Activated CD4-positive, alpha-beta T cell treated with anti-CD3 and anti-CD28 coated beads, Interleukin-2, Interleukin-4, amounts not matched to agents 100 ng/mL and 50 ng/mL, durations not matched to agents 16 hours and 8 hours (primary cell): ENCODE data around the gene CDH2.

Source experiments
- DNase-seq: peaks from one replicate; pipeline ENCODE4 v3.0.0-alpha.2; 2020; ENCODE audit warnings: low spot score

Gene CDH2

GRCh38 chr18:28176948-28177827, at the start of gene CDH2:
TSS of gene CDH2 (minus strand) at chr18:28177130. CDS start at chr18:28177022, 108 bp downstream.
- DNase-seq: peak; percentile 27

DNA sequence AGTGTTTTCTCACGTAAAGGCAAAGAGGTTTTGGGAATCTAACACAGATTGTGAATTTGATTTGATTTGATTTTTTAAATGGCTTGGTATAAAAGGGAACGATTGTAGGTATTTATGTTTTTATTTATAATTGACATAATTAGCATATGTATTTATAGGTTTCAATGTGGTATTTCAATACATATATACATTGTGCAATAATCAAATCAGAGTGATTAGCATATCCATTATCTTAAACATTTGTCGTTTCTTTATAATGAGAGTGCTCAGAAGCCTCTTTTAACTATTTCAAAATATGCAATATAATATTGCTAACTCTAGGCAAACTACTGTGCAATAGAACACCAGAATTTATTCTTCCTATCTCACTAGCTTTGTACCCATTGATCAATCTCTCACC, 35.1 kb upstream of the CDH2 start:
- DNase-seq: no peak

- DNase-seq: no peak
Observed at GRCh38 chr18:28208712-28209265, 31.9 kb upstream of the CDH2 start.

DNA sequence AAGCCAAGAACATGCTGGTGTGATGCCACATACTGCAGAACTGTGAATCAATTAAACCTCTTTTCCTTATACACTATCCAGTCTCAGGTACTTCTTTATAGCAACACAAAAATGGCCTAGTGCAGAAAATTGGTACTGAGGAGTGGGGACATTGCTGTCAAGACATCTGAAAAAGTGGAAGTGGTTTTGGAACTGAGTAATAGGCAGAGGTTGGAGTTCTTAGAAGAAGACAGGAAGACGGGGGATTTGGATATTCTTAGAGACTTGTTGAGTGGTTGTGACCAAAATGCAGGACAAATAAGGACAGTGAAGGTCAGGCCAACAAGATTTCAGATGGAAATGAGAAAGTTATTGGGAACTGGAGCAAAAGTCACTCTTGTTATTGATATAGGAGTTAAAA, 31.3 kb upstream of the CDH2 start:
- DNase-seq: no peak

- no peak for DNase-seq
Observed at GRCh38 chr18:28204154-28204553, 27.2 kb upstream of the CDH2 start.

GRCh38 chr18:28201056-28201455, 24.1 kb upstream of the CDH2 start:
- DNase-seq: no peak

- DNase-seq: no peak
Observed at GRCh38 chr18:28198620-28199019, 21.7 kb upstream of the CDH2 start.

GRCh38 chr18:28193177-28193778, 16.3 kb upstream of the CDH2 start:
- DNase-seq: no peak

GRCh38 chr18:28189400-28190239, 12.7 kb upstream of the CDH2 start:
- peak; percentile 29 for DNase-seq

DNA sequence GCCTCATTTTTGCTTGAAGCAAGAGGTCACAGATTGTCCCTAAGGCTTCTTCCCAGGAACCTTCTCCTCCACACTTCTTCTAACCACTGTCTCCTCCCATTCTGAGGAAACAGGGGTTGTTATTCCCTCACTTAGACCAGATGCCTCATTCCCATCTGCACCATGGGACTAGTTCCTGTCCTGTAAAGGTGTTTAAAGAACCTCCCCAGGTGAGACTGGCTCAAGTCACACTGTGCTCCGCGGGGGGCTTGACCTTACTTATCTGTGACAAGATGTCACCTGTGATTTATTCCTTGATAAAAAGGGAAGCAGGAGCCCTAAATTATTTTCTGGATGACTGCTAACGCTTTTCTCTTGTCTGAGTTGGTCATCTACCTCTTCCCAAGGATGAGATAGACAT, 8.2 kb upstream of the CDH2 start:
- no peak for DNase-seq

DNA sequence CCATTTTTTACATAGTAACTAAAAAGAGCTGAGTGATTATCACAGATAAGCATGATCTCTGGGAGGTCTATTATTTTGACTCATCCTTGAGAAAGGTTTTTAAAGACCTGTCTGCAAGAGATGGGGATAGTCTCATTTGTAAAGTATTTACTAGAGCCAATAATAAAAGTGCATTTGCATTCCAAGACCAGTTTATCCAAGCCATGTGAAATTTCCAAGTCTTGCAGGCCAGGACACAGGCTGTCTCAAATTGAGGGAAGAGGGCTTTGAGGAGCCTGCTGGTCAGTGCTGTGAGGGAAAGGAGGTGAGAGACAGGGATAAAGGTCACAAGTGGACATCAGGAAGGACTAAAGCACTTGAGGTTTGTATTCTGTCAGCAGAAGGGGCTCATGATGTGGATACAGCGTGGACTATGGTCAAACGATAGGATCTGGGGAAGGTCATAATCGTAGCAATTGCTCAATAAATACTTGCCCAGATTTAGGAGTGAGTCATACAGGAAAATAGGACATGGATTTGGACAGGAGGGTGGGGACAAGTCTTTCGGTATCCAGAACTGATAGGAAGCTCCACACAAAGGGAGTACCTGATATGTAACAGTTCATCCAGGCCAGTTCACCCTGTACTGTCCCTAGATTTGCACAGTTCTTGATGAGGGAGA, 6.6 kb upstream of the CDH2 start:
- no peak for DNase-seq

DNA sequence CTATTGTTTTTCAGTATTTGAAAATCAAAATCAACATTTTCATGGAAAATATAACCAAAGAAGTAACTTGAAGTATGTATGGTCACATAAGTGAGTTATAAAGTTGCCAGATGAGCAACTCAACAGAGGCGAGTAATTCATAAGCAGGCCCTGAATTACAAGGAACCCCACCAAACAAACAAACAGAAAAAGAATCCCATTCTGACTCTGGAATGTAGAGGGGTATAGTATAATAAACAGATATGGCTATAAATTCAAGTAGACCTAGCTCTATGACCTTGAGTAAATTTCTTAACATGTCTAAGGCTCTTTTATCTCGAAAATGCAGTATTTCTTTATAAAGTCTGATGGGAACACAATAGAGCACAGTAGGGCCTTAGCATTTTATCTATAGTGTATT, 4.7 kb upstream of the CDH2 start:
- DNase-seq: no peak

DNA sequence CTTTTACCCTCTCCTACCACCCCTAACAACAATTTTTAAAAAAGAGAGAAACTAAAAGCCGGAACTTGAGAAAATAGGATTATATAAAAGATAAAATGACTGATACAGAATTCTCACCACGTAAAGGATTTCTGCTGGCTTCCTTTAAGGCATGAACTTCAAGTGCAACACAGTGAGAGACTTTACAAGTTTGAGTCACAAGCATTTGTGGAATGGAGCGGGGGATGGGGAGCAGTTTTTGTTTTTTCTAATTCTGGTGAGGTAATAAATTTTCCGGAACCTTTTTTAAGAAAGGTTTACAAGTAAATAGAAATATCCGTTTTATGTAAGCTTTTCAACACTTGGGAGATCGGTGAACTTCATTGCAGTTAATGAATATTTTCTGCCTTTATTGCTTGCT, 1.8 kb upstream of the CDH2 start:
- DNase-seq: no peak

DNA sequence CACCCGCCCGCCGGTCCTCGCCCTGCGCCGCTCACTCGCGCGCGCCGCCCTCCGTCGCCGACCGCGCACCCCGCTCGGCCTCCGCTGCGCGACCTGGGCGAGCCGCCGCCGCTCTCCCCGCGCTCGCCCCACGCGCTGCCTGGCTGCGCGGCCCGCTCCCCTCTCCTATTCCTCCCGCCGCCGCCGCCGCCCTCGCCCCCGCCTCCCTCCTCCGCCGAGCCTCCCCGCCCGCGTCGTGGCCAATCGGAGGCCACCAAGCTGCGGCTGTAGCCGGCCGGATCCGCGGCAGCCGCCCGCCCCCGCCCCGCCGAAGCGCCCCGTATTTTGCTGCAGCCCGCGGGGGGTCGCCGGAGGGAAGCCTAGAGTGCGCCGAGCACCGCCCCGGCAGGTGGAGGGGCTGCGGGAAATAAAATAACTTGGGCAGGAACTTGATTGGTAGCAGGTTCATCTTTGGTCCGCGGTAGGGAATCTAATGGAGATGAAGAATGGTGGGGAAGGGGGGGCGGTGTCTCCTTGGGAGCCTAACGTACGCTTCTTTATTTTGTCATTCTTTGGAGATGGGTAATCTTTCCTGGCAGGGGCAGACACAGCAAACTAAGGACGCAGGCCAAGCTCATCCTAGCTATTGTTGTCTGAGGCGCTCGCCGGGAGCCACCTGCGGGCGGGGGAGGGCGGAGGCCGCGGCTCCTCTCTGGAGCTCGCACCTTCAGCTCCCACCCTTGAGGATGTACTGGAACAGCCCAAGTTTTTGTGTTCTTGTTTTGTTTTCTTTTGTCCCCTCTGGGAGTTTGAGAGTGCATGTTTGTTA, 1.1 kb upstream of the CDH2 start:
- DNase-seq: no peak

DNA sequence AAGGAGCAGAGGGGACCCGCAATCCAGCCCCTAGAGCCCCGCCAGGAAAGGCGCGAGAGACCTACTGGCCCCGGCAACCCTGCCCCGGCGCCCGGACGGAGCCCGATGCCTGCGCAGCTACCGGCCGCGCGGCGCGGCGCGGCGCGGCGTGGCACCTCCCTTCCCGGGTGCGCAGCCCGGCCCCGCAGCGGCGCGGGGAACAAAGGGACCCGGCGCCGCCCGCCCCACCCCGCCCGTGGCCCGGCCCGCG, 307 bp downstream of the CDH2 start:
- DNase-seq: no peak

DNA sequence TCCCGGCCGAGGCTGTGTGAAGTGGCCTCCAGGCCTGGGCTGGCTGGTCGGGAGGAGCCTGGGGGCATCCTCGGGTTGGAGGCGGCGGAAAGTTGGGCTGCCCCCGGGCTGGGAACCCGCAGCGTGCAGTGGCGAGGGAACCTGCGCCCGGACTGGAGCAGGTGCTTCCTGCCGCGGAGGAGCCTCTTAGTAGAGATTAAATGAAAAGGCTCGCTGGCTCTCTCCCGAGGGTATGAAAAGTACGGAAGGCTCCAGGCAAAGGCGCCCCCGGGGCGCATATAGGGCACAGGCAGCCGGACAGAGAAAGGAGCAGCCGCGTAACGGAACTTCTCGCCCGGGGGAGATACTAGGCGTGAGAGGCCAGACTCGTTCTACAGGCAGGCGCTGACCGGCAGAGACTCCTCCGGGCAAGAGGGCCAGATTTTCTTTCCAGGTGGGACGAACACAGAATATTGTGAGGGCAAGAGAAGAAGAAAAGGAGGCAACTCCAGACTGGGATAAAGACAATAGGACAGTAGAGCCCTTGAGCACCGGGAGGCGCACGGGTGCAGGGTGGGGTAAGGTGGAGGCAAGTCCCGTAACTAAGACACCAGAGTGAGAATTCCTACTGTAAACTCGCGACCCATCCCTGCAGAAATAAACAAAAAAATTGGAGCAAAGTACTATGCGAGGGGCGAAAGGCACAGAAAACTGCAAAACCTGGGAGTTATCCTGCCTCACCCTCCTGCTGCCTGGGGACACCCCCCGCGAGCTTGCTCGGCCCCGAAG, 816 bp downstream of the CDH2 start:
- DNase-seq: no peak

GRCh38 chr18:28175150-28175929, 1.6 kb downstream of the CDH2 start:
- DNase-seq: no peak

GRCh38 chr18:28174181-28174905, 2.6 kb downstream of the CDH2 start:
- no peak for DNase-seq

DNA sequence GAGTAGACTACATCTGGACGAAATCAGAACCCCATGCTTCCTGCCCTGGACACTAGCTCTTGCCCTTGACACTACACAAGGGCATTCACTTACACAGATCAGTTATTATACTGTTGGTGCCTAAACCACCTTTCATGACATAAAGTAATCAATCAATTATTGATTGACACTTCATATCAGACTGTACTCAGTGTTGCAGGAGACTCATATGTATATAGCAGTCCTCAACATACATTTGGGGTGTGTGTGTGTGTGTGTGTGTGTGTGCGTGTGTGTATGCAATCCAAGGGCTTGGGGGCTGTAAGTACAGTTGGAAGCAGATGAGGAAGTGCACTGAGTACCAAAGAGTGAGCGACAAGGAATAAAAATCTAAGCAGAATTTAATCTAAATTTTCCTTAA, 5.1 kb downstream of the CDH2 start:
- no peak for DNase-seq
